Endothelial cell of umbilical vein (primary cell): ENCODE results near the gene RPH3AL. TPM values are rescaled to one million over a fixed set of nuclear protein-coding genes. Genes with fewer than 3 reads are reported as not detected.

Source experiments
- BruUV-seq: library from RNA; stranded (reverse); fragments of 400-500 nt; replicated peaks from 2 replicates; lab custom pipeline; 2021; lab: Mats Ljungman, UMichigan
- CTCF ChIA-PET: fragments of 300-600, 350-600 bp; sonication (Branson Sonifier 250); formaldehyde crosslinking; loops from one replicate; lab custom pipeline; 2021; ENCODE audit warnings: antibody characterized with exemption, inconsistent platforms; lab: Charles Lee
- POLR2A ChIA-PET: fragments of 300-600, 350-600 bp; sonication (Branson Sonifier 250); formaldehyde crosslinking; loops from one replicate; lab custom pipeline; 2021; ENCODE audit warnings: antibody characterized with exemption, inconsistent platforms; lab: Charles Lee
- DNase-seq: peaks from one replicate; pipeline ENCODE4 v3.0.0-alpha.2; 2011; ENCODE audit warnings: low read depth, low spot score
- FAIRE-seq: peaks from 2 replicates; lab custom pipeline; 2011; peaks lifted over from hg19 to GRCh38; lab: Jason Lieb, UNC
- H2AFZ ChIP-seq: 2 replicates; pipeline ENCODE4 v1.6.0; 2012; ENCODE audit warnings: low read depth, low read length, control low read depth, inconsistent platforms
- H3K27ac ChIP-seq: 2 replicates; pipeline ENCODE4 v1.5.1; 2011; ENCODE audit warnings: low read depth, mild to moderate bottlenecking, control low read depth, low read length, moderate library complexity; ENCODE audit not compliant: insufficient read depth
- H3K27me3 ChIP-seq, 2 experiments: 2 replicates each; pipeline versions ENCODE4 v1.6.0 to v1.6.1; 2011; ENCODE audit warnings: low read length in 2 of 2, mixed read lengths in 1 of 2; ENCODE audit not compliant: control insufficient read depth in 2 of 2, insufficient read depth in 2 of 2
- H3K36me3 ChIP-seq, 2 experiments: 2 replicates in 1 of 2; 3 replicates in 1 of 2; pipeline ENCODE4 v1.5.1; 2011; ENCODE audit warnings: low read length in 2 of 2, mild to moderate bottlenecking in 1 of 2, moderate library complexity in 1 of 2; ENCODE audit not compliant: control insufficient read depth in 2 of 2, insufficient read depth in 2 of 2; ENCODE audit errors: extremely low read depth in 1 of 2
- H3K4me1 ChIP-seq: 3 replicates; pipeline ENCODE4 v1.5.1; 2011; ENCODE audit warnings: mild to moderate bottlenecking, low read length; ENCODE audit not compliant: control insufficient read depth, insufficient read depth; ENCODE audit errors: extremely low read depth
- H3K4me2 ChIP-seq: 2 replicates; pipeline ENCODE4 v1.6.1; 2011; ENCODE audit warnings: low read length, control low read depth, mixed read lengths; ENCODE audit not compliant: insufficient read depth
- H3K4me3 ChIP-seq, 3 experiments: fragments of 200-600 bp in 1 of 3; sonication (generic), shearing (Covaris generic) in 1 of 3; replicated peaks in 1 of 3; 2 replicates each; pipeline ENCODE4 v1.5.1; 2011 to 2016; ENCODE audit warnings: control low read depth in 3 of 3, low read length in 3 of 3, mild to moderate bottlenecking in 2 of 3, inconsistent platforms in 1 of 3, low read depth in 1 of 3, moderate library complexity in 1 of 3; ENCODE audit not compliant: insufficient read depth in 1 of 3
- H3K79me2 ChIP-seq: 2 replicates; pipeline ENCODE4 v1.6.0; 2012; ENCODE audit warnings: low read length, inconsistent platforms; ENCODE audit not compliant: control insufficient read depth, insufficient read depth
- H3K9ac ChIP-seq: replicated peaks from 2 replicates; pipeline ENCODE3; 2011; ENCODE audit warnings: low read length, control low read depth; ENCODE audit not compliant: insufficient read depth; ENCODE audit errors: extremely low read depth
- H3K9me1 ChIP-seq: replicated peaks from 3 replicates; pipeline ENCODE4 v1.6.0; 2011; ENCODE audit warnings: mild to moderate bottlenecking, low read length; ENCODE audit not compliant: control insufficient read depth, insufficient read depth; ENCODE audit errors: extremely low read depth
- H3K9me3 ChIP-seq: replicated peaks from 2 replicates; pipeline ENCODE4 v1.5.1; 2012; ENCODE audit warnings: low read length, inconsistent platforms; ENCODE audit not compliant: control insufficient read depth, insufficient read depth
- H4K20me1 ChIP-seq: replicated peaks from 2 replicates; pipeline ENCODE3; 2011; ENCODE audit warnings: mild to moderate bottlenecking, low read length; ENCODE audit not compliant: control insufficient read depth, insufficient read depth; ENCODE audit errors: extremely low read depth
- EZH2 ChIP-seq: IDR thresholded peaks from 2 replicates; pipeline ENCODE4 v1.6.1; 2012; ENCODE audit warnings: borderline replicate concordance, low read depth, mild to moderate bottlenecking, moderate library complexity, low read length, inconsistent platforms; ENCODE audit not compliant: severe bottlenecking
- FOS ChIP-seq: IDR thresholded peaks from 2 replicates; pipeline ENCODE4 v1.6.1; 2011; ENCODE audit warnings: mild to moderate bottlenecking, low read length, moderate library complexity, borderline replicate concordance; ENCODE audit not compliant: insufficient read depth
- GATA2 ChIP-seq: IDR thresholded peaks from 2 replicates; pipeline ENCODE4 v1.7.0; 2011; ENCODE audit warnings: low read depth, mild to moderate bottlenecking, moderate library complexity, mixed read lengths, low read length; ENCODE audit not compliant: insufficient read length, insufficient read depth
- JUN ChIP-seq: IDR thresholded peaks from 2 replicates; pipeline ENCODE4 v1.6.1; 2011; ENCODE audit warnings: borderline replicate concordance, low read depth; ENCODE audit not compliant: insufficient read length, insufficient read depth
- MYC ChIP-seq: IDR thresholded peaks from one replicate; pipeline ENCODE4 v1.6.1; 2011; ENCODE audit warnings: mild to moderate bottlenecking, low read depth, low read length
- POLR2A ChIP-seq: IDR thresholded peaks from 2 replicates; pipeline ENCODE4 v1.6.1; 2012; ENCODE audit warnings: low read depth, mild to moderate bottlenecking, control low read depth, low read length
- POLR2AphosphoS5 ChIP-seq: IDR thresholded peaks from 2 replicates; pipeline ENCODE4 v1.6.1; 2012; ENCODE audit warnings: low read depth, mild to moderate bottlenecking, control low read depth, low read length, moderate library complexity; ENCODE audit not compliant: insufficient read depth
- dilution Hi-C: fragments of 300-500 bp; cut with MboI; formaldehyde crosslinking; loops from one replicate; pipeline ENCODE4 v1.15.0; 2019; ENCODE audit warnings: low sequenced_read_pairs; ENCODE audit not compliant: extremely low pct_ligation_motif_present
- intact Hi-C: fragments of 100-400 bp; cut with micrococcal nuclease; formaldehyde crosslinking; loops from one replicate; pipeline ENCODE4 v1.10.0; 2022
- polyA plus RNA-seq, 4 experiments: library from polyadenylated mRNA; depleted of rRNA in 3 of 4; stranded (reverse) in 3 of 4; unstranded in 1 of 4; fragments of >200 nt; gene quantifications; 2 replicates each; pipeline versions ENCODE4 v1.2.1 to v1.2.3, GENCODE V29; 2011 to 2012; ENCODE audit warnings: missing spikeins in 1 of 4
- total RNA-seq: library from RNA; stranded (reverse); gene quantifications from 2 replicates; pipeline ENCODE4 v1.2.3, GENCODE V29; 2021
- TF ChIP-seq, protein P1 (sequence below): IDR thresholded peaks from 2 replicates; pipeline ENCODE4 v1.6.1; 2011; ENCODE audit not compliant: insufficient read depth, insufficient read length
- TF ChIP-seq, protein P2 (sequence below), 2 donors: IDR thresholded peaks; 1 replicate in 1 of 2; 2 replicates in 1 of 2; pipeline ENCODE4 v1.5.1; 2011; ENCODE audit warnings: low read length in 2 of 2, mild to moderate bottlenecking in 2 of 2, moderate library complexity in 2 of 2, control low read depth in 1 of 2, inconsistent platforms in 1 of 2, low read depth in 1 of 2; ENCODE audit not compliant: insufficient read depth in 1 of 2; ENCODE audit errors: extremely low read depth in 1 of 2

The RPH3AL gene
- total and polyA plus RNA-seq, 2 donors (not counting 3 experiments of a cell fraction or from before 2014, with no cell fraction given) = 4.1 to 7.0 TPM

DNA sequence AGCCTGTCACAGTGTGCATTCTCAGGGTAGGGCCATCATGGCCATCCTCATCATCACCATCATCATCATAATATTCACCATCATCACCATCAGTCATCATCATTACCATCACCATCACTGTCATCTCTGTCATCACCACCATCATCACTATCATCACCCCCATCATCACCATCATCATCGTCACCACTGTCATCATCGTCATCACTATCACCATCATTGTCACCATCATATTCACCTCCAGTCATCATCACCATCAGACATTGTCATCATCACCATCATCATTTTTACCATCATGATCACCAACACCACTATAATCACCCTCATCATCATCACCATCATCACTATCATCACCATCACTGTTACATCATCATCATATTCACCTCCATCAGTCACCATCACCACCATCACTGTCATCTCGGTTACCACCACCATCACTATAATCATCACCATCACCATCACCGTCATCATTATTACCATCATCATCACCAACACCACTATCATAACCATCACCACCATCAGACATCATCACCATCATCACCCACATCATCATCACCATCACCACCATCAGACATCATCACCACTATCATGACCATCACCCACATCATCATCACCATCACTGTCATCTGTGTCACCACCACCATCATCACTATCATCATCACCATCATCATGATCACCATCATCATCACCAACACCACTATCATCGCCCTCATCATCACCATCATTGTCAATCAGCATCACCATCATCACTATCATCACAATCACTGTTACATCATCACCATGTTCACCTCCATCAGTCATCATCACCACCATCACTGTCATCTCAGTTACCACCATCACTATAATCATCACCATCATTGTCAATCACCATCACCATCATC, 8.5 kb downstream of the RPH3AL start:
- Histone ChIP-seq H3K9me3 (no peaks in the 10 kb centered on the region), H3K27ac (no peak overlapping the region), H3K4me2 (no peak overlapping the region), H3K36me3 (no peaks in the 10 kb centered on the region), H3K9ac (no peak overlapping the region), H3K4me1 (peaks cover 11% of the 10 kb centered on the region), H3K27me3 (no peaks in the 10 kb centered on the region), H3K4me3 (no peak overlapping the region), H3K9me1 (no peaks in the 10 kb centered on the region), H3K79me2 (no peaks in the 10 kb centered on the region), H4K20me1 (no peaks in the 10 kb centered on the region), H2AFZ (no peak overlapping the region)
- dilution Hi-C loops (no loop called here), intact Hi-C loops (no loop called here)
- ChIA-PET CTCF (no interaction called here), POLR2A (no interaction called here)
- no TSS peak for BruUV-seq
- FAIRE-seq = no peak
- no peak for TF ChIP-seq EZH2
- no peak for TF ChIP-seq POLR2AphosphoS5
- no peak for TF ChIP-seq MYC
- TF ChIP-seq, protein P1, sequence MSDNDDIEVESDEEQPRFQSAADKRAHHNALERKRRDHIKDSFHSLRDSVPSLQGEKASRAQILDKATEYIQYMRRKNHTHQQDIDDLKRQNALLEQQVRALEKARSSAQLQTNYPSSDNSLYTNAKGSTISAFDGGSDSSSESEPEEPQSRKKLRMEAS = no peak
- no peak for TF ChIP-seq GATA2
- no peak for DNase-seq

DNA sequence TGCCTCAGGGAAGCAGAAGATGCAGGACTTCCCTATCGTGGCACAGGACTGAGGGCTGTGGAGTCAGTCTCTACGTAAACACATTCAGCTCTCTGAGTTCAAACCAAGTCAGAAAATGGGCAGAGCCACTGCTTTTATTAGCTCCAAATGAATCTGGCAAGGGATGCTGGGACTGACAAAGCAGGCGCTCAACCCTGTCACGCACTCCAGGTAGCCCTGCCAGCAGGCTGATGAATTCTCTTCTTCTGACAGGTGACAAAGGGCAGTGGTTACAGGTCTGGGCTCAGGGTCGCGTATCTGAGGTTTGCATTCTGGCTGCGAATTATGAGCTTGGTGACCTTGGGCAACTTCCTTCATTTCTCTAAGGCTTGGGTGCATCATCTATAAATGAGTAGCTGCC, 9.4 kb downstream of the RPH3AL start:
- H3K9ac ChIP-seq = no peak overlapping the region
- H3K4me1 ChIP-seq = peaks cover 3% of the 10 kb centered on the region
- no peak overlapping the region for H3K4me2 ChIP-seq
- no peak overlapping the region for H2AFZ ChIP-seq
- H3K36me3 ChIP-seq = no peaks in the 10 kb centered on the region
- H4K20me1 ChIP-seq = no peaks in the 10 kb centered on the region
- H3K4me3 ChIP-seq = no peak overlapping the region
- no peak for FAIRE-seq
- no peaks in the 10 kb centered on the region for H3K79me2 ChIP-seq
- ChIA-PET CTCF (no interaction called here), POLR2A (no interaction called here)
- no peak overlapping the region for H3K27ac ChIP-seq
- no peaks in the 10 kb centered on the region for H3K9me1 ChIP-seq
- no peaks in the 10 kb centered on the region for H3K27me3 ChIP-seq
- BruUV-seq = no TSS peak
- TF ChIP-seq JUN (no peak), MYC (no peak), EZH2 (no peak), FOS (no peak), GATA2 (no peak), POLR2AphosphoS5 (no peak), POLR2A (no peak)
- TF ChIP-seq, protein P1 = no peak
- TF ChIP-seq, protein P2, sequence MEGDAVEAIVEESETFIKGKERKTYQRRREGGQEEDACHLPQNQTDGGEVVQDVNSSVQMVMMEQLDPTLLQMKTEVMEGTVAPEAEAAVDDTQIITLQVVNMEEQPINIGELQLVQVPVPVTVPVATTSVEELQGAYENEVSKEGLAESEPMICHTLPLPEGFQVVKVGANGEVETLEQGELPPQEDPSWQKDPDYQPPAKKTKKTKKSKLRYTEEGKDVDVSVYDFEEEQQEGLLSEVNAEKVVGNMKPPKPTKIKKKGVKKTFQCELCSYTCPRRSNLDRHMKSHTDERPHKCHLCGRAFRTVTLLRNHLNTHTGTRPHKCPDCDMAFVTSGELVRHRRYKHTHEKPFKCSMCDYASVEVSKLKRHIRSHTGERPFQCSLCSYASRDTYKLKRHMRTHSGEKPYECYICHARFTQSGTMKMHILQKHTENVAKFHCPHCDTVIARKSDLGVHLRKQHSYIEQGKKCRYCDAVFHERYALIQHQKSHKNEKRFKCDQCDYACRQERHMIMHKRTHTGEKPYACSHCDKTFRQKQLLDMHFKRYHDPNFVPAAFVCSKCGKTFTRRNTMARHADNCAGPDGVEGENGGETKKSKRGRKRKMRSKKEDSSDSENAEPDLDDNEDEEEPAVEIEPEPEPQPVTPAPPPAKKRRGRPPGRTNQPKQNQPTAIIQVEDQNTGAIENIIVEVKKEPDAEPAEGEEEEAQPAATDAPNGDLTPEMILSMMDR (IDR thresholded peaks at IDR 0.05; ENCODE audit: extremely low read depth in 1 of 2, insufficient read depth in 1 of 2, low read depth in 1 of 2, low read length in 2 of 2) = no peak
- DNase-seq = no peak
- intact Hi-C loops (no loop called here), dilution Hi-C loops (no loop called here)
- H3K9me3 ChIP-seq = no peaks in the 10 kb centered on the region
